ENCODE measurements around the gene MCM9. TPM values are rescaled to one million over a fixed set of nuclear protein-coding genes. Genes with fewer than 3 reads are reported as not detected.

The MCM9 gene
- total RNA-seq, 1 donor from 2014 or later: 37.0 TPM

- ChIA-PET CTCF (no interaction called here), POLR2A (no interaction called here)
- no peak for TF ChIP-seq CTCF (IDR thresholded peaks at IDR 0.05)
- Mint-ChIP-seq H3K4me1 (peaks cover 50% of the 10 kb centered on the region), H3K9me3 (peaks cover 9% of the 10 kb centered on the region), H3K27me3 (no peaks in the 10 kb centered on the region), H3K4me3 (no peak overlapping the region), H3K27ac (no peak overlapping the region), H3K36me3 (ENCODE audit: low read depth) (peaks cover 25% of the 10 kb centered on the region)
- no peak for ATAC-seq (ENCODE audit: low read depth)
- intact Hi-C loops (cut with micrococcal nuclease): no loop called here
- DNase-seq: no peak
These were observed 74.6 kb downstream of the MCM9 start for GRCh38 chr6:118860363-118860762.

GRCh38 chr6:118859517-118860064 is 75.4 kb downstream of the MCM9 start:
- peaks cover 43% of the 10 kb centered on the region for H3K4me1 Mint-ChIP-seq
- no peak overlapping the region for H3K27ac Mint-ChIP-seq
- peaks cover 26% of the 10 kb centered on the region for H3K36me3 Mint-ChIP-seq (ENCODE audit: low read depth)
- CTCF ChIA-PET: no interaction called here
- no peak for DNase-seq
- H3K4me3 Mint-ChIP-seq: peak overlapping the region; percentile 32
- no peak for ATAC-seq (ENCODE audit: low read depth)
- H3K27me3 Mint-ChIP-seq: no peaks in the 10 kb centered on the region
- peaks cover 9% of the 10 kb centered on the region for H3K9me3 Mint-ChIP-seq
- POLR2A ChIA-PET: no interaction called here
- TF ChIP-seq CTCF (IDR thresholded peaks at IDR 0.05): no peak
- intact Hi-C loops (cut with micrococcal nuclease): no loop called here

DNA sequence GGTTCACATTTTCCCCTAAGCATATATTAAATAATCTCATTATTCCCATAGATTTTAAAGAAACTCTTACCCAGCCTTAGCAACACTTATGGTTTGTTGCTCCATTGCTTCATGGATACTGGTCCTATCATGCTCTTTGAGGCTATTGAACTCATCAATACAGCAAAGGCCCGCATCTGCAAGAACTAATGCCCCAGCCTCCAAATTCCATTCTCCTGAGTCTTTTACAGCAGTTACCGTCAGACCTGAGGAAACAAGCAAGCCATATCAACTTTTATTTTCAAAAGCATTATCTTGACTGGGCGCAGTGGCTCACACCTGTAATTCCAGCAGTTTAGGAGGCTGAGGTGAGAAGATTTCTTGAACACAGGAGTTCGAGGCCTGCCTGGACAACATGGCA is 78.7 kb downstream of the MCM9 start:
- Mint-ChIP-seq H3K27me3 (no peaks in the 10 kb centered on the region), H3K36me3 (ENCODE audit: low read depth) (peaks cover 31% of the 10 kb centered on the region), H3K4me1 (peaks cover 23% of the 10 kb centered on the region), H3K4me3 (no peak overlapping the region), H3K27ac (no peak overlapping the region), H3K9me3 (peaks cover 8% of the 10 kb centered on the region)
- CTCF ChIA-PET: no interaction called here
- ATAC-seq (ENCODE audit: low read depth): no peak
- intact Hi-C loops (cut with micrococcal nuclease): loop anchor here (2.0 kb wide), 1 partner anchor 14 kb away; no protein-coding TSS in a partner anchor
- no peak for DNase-seq
- POLR2A ChIA-PET: no interaction called here
- TF ChIP-seq CTCF (IDR thresholded peaks at IDR 0.05): no peak

GRCh38 chr6:118853408-118853807 is 81.6 kb downstream of the MCM9 start:
- DNase-seq (no peak), ATAC-seq (ENCODE audit: low read depth) (no peak)
- Mint-ChIP-seq H3K9me3 (no peaks in the 10 kb centered on the region), H3K36me3 (ENCODE audit: low read depth) (peaks cover 19% of the 10 kb centered on the region), H3K4me3 (no peak overlapping the region), H3K4me1 (peaks cover 7% of the 10 kb centered on the region), H3K27ac (no peak overlapping the region), H3K27me3 (no peaks in the 10 kb centered on the region)
- ChIA-PET CTCF (no interaction called here), POLR2A (interaction anchor here (1.5 kb wide), 1 partner anchor 41 kb away, joined by 4 read pairs; no protein-coding TSS in a partner anchor)
- TF ChIP-seq CTCF (IDR thresholded peaks at IDR 0.05): no peak
- intact Hi-C loops (cut with micrococcal nuclease): no loop called here

DNA sequence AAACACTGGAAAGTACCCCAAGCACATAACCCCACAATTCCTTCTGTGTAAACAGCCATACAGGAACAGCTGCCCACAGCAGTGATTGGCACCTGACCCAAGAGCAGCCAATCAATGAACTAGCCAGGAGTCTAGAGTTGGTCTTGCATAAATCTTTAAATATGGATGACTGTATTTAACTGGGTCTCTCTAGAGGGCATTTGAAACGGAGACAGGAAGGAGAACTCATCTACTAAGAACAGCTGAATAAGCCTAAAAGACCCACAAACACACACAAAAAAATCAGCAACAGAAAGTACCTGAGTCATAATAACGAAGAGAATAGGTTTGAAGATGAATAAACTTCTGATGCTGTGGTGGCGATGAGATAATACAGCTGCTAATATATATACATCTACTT is 90.0 kb downstream of the MCM9 start:
- Mint-ChIP-seq H3K27me3 (no peaks in the 10 kb centered on the region), H3K27ac (no peak overlapping the region), H3K4me3 (no peak overlapping the region), H3K9me3 (no peaks in the 10 kb centered on the region), H3K36me3 (ENCODE audit: low read depth) (peaks cover 21% of the 10 kb centered on the region), H3K4me1 (peaks cover 29% of the 10 kb centered on the region)
- ChIA-PET POLR2A (no interaction called here), CTCF (interaction anchor here (1.0 to 1.3 kb wide), 2 partner anchors 44 to 52 kb away, joined by 3 read pairs; no protein-coding TSS in a partner anchor)
- no peak for ATAC-seq (ENCODE audit: low read depth)
- no peak for TF ChIP-seq CTCF (IDR thresholded peaks at IDR 0.05)
- intact Hi-C loops (cut with micrococcal nuclease): loop anchor here (1.0 kb wide), 1 partner anchor 49 kb away; the partner anchor contains the start of gene ASF1A
- DNase-seq: no peak
